Measurements from ENCODE around the gene PHC3.
A peak's percentile ranks its signal among the peaks of the same experiment; 100 is the strongest.
"Not testable (repeated sequence)": the region's sequence is repeated elsewhere in the genome, so short reads cannot be mapped to it uniquely, and the experiment has no call there.

The PHC3 gene

DNA sequence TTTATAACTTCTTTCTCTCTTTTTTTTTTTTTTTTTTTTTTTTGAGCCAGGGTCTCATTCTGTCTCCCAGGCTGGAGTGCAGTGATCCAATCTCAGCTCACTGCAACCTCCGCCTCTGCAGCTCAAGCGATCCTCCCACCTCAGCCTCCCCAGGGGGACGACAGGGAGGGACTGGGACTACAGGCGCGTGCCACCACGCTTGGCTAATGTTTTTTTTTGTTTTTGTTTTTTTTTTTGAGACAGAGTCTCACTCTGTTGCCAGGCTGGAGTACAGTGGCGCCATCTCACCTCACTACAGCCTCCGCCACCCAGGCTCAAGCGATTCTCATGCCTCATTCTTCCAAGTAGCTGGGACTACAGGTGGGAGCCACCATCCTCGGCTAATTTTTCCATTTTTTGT is 23.0 kb upstream of the PHC3 start:
- ATAC-seq (no peak), DNase-seq (no peak)
- no peak overlapping the region for H3K27ac Mint-ChIP-seq
- H3K9me3 Mint-ChIP-seq: no peaks in the 10 kb centered on the region
- peaks cover 14% of the 10 kb centered on the region for H3K27me3 Mint-ChIP-seq
- no peak overlapping the region for H3K4me3 Mint-ChIP-seq
- no peaks in the 10 kb centered on the region for H3K36me3 Mint-ChIP-seq (ENCODE audit: low read depth)
- H3K4me1 Mint-ChIP-seq: peaks cover 2% of the 10 kb centered on the region

GRCh38 chr3:170204023-170204472 is 22.5 kb upstream of the PHC3 start:
- no peaks in the 10 kb centered on the region for H3K9me3 Mint-ChIP-seq
- H3K4me3 Mint-ChIP-seq: no peak overlapping the region
- H3K4me1 Mint-ChIP-seq: peaks cover 2% of the 10 kb centered on the region
- H3K36me3 Mint-ChIP-seq (ENCODE audit: low read depth): no peaks in the 10 kb centered on the region
- DNase-seq: no peak
- no peak overlapping the region for H3K27ac Mint-ChIP-seq
- peaks cover 14% of the 10 kb centered on the region for H3K27me3 Mint-ChIP-seq
- ATAC-seq: no peak

- peaks cover 2% of the 10 kb centered on the region for H3K4me1 Mint-ChIP-seq
- H3K36me3 Mint-ChIP-seq (ENCODE audit: low read depth): no peaks in the 10 kb centered on the region
- DNase-seq (no peak), ATAC-seq (no peak)
- H3K9me3 Mint-ChIP-seq: no peaks in the 10 kb centered on the region
- H3K27me3 Mint-ChIP-seq: peaks cover 14% of the 10 kb centered on the region
- H3K4me3 Mint-ChIP-seq: no peak overlapping the region
- H3K27ac Mint-ChIP-seq: no peak overlapping the region
Measured at GRCh38 chr3:170203457-170203856, 21.9 kb upstream of the PHC3 start.

DNA sequence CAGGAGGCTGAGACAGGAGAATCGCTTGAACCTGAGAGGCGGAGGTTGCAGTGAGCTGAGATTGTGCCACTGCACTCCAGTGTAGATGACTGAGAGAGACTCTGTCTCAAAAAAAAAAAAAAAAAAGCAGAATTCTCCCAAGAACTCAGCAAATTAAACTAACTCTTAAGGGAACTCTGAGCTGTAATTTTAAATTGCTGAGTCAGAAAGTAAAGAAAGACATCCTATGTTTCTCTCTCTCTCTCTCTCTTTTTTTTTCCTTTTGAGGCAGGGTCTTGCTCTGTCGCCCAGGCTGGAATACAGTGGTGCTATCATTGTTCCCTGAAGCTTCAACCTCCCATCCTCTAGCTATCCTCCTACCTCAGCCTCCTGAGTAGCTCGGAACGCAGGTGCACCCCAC is 20.0 kb upstream of the PHC3 start:
- no peaks in the 10 kb centered on the region for H3K36me3 Mint-ChIP-seq (ENCODE audit: low read depth)
- ATAC-seq (no peak), DNase-seq (no peak)
- H3K9me3 Mint-ChIP-seq: no peaks in the 10 kb centered on the region
- H3K27me3 Mint-ChIP-seq: peaks cover 15% of the 10 kb centered on the region
- H3K4me1 Mint-ChIP-seq: peaks cover 2% of the 10 kb centered on the region
- H3K27ac Mint-ChIP-seq: no peak overlapping the region
- H3K4me3 Mint-ChIP-seq: no peak overlapping the region

- Mint-ChIP-seq H3K27ac (no peak overlapping the region), H3K9me3 (no peaks in the 10 kb centered on the region), H3K4me1 (peaks cover 2% of the 10 kb centered on the region), H3K27me3 (peaks cover 12% of the 10 kb centered on the region), H3K36me3 (ENCODE audit: low read depth) (no peaks in the 10 kb centered on the region), H3K4me3 (no peak overlapping the region)
- DNase-seq: no peak
- ATAC-seq: no peak
Measured at GRCh38 chr3:170200987-170201386, 19.5 kb upstream of the PHC3 start.

GRCh38 chr3:170196833-170197232 is 15.3 kb upstream of the PHC3 start:
- peaks cover 12% of the 10 kb centered on the region for H3K27me3 Mint-ChIP-seq
- no peak for DNase-seq
- no peak overlapping the region for H3K27ac Mint-ChIP-seq
- ATAC-seq: peak; percentile 84
- no peaks in the 10 kb centered on the region for H3K36me3 Mint-ChIP-seq (ENCODE audit: low read depth)
- no peaks in the 10 kb centered on the region for H3K9me3 Mint-ChIP-seq
- H3K4me1 Mint-ChIP-seq: peaks cover 2% of the 10 kb centered on the region
- H3K4me3 Mint-ChIP-seq: no peak overlapping the region

DNA sequence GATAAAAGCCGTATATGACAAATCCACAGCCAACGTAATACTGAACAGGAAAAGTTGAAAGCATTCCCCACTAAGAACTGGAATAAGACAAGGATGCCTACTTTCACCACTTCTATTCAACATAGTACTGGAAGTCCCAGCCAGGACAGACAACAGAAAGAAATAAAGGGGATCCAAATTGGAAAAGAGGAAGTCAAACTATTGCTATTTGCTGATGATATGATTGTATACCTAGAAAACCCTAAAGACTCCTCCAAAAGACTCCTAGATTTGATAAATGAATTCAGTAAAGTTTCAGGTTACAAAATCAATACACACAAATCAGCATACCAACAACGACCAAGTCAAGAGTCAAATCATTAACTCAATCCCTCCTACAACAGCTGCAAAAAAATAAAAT is 14.2 kb upstream of the PHC3 start:
- ATAC-seq; H3K27me3 Mint-ChIP-seq; H3K4me3 Mint-ChIP-seq; H3K9me3 Mint-ChIP-seq; H3K27ac Mint-ChIP-seq; H3K36me3 Mint-ChIP-seq (ENCODE audit: low read depth); H3K4me1 Mint-ChIP-seq; DNase-seq: not testable (repeated sequence)

- no peak for DNase-seq
- no peaks in the 10 kb centered on the region for H3K36me3 Mint-ChIP-seq (ENCODE audit: low read depth)
- H3K27ac Mint-ChIP-seq: no peak overlapping the region
- ATAC-seq: peak; percentile 15
- H3K4me1 Mint-ChIP-seq: peaks cover 5% of the 10 kb centered on the region
- H3K4me3 Mint-ChIP-seq: no peak overlapping the region
- no peaks in the 10 kb centered on the region for H3K9me3 Mint-ChIP-seq
- H3K27me3 Mint-ChIP-seq: peaks cover 4% of the 10 kb centered on the region
Measured at GRCh38 chr3:170189398-170190256, 8.1 kb upstream of the PHC3 start.

- DNase-seq: no peak
- peak; percentile 44 for ATAC-seq
- H3K27me3 Mint-ChIP-seq: no peaks in the 10 kb centered on the region
- peaks cover 29% of the 10 kb centered on the region for H3K36me3 Mint-ChIP-seq (ENCODE audit: low read depth)
- H3K4me1 Mint-ChIP-seq: peaks cover 27% of the 10 kb centered on the region
- H3K4me3 Mint-ChIP-seq: peak overlapping the region; percentile 91
- H3K9me3 Mint-ChIP-seq: no peaks in the 10 kb centered on the region
- peak overlapping the region; percentile 96 for H3K27ac Mint-ChIP-seq
Measured at GRCh38 chr3:170180079-170180907, 1.2 kb downstream of the PHC3 start.

- H3K27me3 Mint-ChIP-seq: no peaks in the 10 kb centered on the region
- DNase-seq (no peak), ATAC-seq (no peak)
- H3K9me3 Mint-ChIP-seq: no peaks in the 10 kb centered on the region
- peaks cover 34% of the 10 kb centered on the region for H3K4me1 Mint-ChIP-seq
- peak overlapping the region; percentile 96 for H3K27ac Mint-ChIP-seq
- peak overlapping the region; percentile 91 for H3K4me3 Mint-ChIP-seq
- peaks cover 36% of the 10 kb centered on the region for H3K36me3 Mint-ChIP-seq (ENCODE audit: low read depth)
Measured at GRCh38 chr3:170179432-170179831, 2.1 kb downstream of the PHC3 start.

- peak; percentile 42 for ATAC-seq
- Mint-ChIP-seq H3K27ac (peak overlapping the region; percentile 68), H3K36me3 (ENCODE audit: low read depth) (peaks cover 38% of the 10 kb centered on the region)
Measured at GRCh38 chr3:170178651-170179050, 2.9 kb downstream of the PHC3 start.

GRCh38 chr3:170171563-170171962 is 10.0 kb downstream of the PHC3 start:
- no peaks in the 10 kb centered on the region for H3K27me3 Mint-ChIP-seq
- H3K27ac Mint-ChIP-seq: peak overlapping the region; percentile 81
- peaks cover 54% of the 10 kb centered on the region for H3K4me1 Mint-ChIP-seq
- peak overlapping the region; percentile 62 for H3K4me3 Mint-ChIP-seq
- DNase-seq (no peak), ATAC-seq (peak; percentile 54)
- H3K9me3 Mint-ChIP-seq: no peaks in the 10 kb centered on the region
- H3K36me3 Mint-ChIP-seq (ENCODE audit: low read depth): peaks cover 66% of the 10 kb centered on the region

More at GRCh38 chr3:170178651-170179050, 2.9 kb downstream of the PHC3 start:
- H3K4me3 Mint-ChIP-seq: peak overlapping the region; percentile 91
- DNase-seq: peak; percentile 26
- no peaks in the 10 kb centered on the region for H3K9me3 Mint-ChIP-seq
- peaks cover 38% of the 10 kb centered on the region for H3K4me1 Mint-ChIP-seq
- H3K27me3 Mint-ChIP-seq: no peaks in the 10 kb centered on the region

GRCh38 chr3:170164717-170165116 is 16.8 kb downstream of the PHC3 start:
- no peak for ATAC-seq
- H3K9me3 Mint-ChIP-seq: peaks cover 15% of the 10 kb centered on the region
- no peaks in the 10 kb centered on the region for H3K27me3 Mint-ChIP-seq
- DNase-seq: no peak
- no peak overlapping the region for H3K4me3 Mint-ChIP-seq
- H3K4me1 Mint-ChIP-seq: peaks cover 46% of the 10 kb centered on the region
- H3K36me3 Mint-ChIP-seq (ENCODE audit: low read depth): peaks cover 73% of the 10 kb centered on the region
- H3K27ac Mint-ChIP-seq: peak overlapping the region; percentile 67

DNA sequence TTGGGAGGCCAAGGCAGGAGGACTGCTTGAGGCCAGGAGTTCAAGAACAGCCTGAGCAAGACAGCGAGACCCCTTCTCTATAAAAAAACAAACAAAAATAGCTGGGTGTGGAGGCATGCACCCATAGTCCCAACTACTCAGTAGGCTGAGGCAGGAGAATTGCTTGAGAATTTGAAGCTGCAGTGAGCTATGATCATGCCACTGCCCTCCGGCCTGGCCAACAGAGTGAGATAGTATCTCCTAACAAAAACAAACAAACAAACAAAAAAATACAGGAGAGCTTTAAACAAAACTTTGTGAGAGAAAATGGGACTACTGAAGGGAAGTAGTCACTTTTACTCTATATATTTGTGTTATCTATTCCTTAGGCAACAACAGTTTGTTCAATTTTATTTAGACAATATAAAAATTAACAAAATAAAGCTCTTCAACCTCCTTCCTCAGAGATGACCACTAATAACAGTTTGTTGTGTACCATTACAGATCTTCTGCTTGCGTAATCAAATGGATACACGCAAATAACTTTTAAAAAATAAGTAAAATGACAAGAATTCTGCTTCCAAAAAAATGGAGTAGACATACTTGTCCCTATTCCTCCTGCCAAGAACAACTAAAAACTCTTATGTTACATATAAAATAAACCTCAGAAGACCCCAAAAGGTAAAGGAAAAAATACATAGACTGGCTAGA is 17.4 kb downstream of the PHC3 start:
- H3K27me3 Mint-ChIP-seq: no peaks in the 10 kb centered on the region
- peaks cover 73% of the 10 kb centered on the region for H3K36me3 Mint-ChIP-seq (ENCODE audit: low read depth)
- no peak for DNase-seq
- no peak overlapping the region for H3K4me3 Mint-ChIP-seq
- H3K9me3 Mint-ChIP-seq: peaks cover 15% of the 10 kb centered on the region
- no peak for ATAC-seq
- peak overlapping the region; percentile 67 for H3K27ac Mint-ChIP-seq
- H3K4me1 Mint-ChIP-seq: peaks cover 50% of the 10 kb centered on the region

Data from activated naive CD8-positive, alpha-beta T cell treated with anti-CD3 and anti-CD28 coated beads, Interleukin-2, amount 50 U/mL, for 24 hours (primary cell).